Breast epithelium (tissue), 3 donors: ENCODE results near the gene RPS29.

Source experiments
- CTCF ChIP-seq, 3 donors: fragments of 450-650 bp; IDR thresholded peaks; one replicate each; pipeline ENCODE4 v1.5.1; 2016 to 2017; ENCODE audit warnings: antibody characterized with exemption in 3 of 3, mild to moderate bottlenecking in 3 of 3, moderate library complexity in 3 of 3
- POLR2A ChIP-seq: fragments of 450-650 bp; IDR thresholded peaks from one replicate; pipeline ENCODE4 v1.6.1; 2016; ENCODE audit warnings: antibody characterized with exemption, mild to moderate bottlenecking, moderate library complexity
- POLR2AphosphoS5 ChIP-seq, 3 donors: sonication (generic); formaldehyde crosslinking; IDR thresholded peaks; one replicate each; pipeline ENCODE4 v1.6.1; 2017; ENCODE audit warnings: antibody characterized with exemption in 3 of 3

- TF ChIP-seq POLR2AphosphoS5 (IDR thresholded peaks at IDR 0.05) (no peak), CTCF (IDR thresholded peaks at IDR 0.05) (no peak), POLR2A (no peak)
Observed at GRCh38 chr14:49607583-49607982, 21.4 kb upstream of the RPS29 start.
